ENCODE results near the gene KRT78. TPM values are rescaled to one million over a fixed set of nuclear protein-coding genes. Genes with fewer than 3 reads are reported as not detected.

Gene KRT78
- total and polyA plus RNA-seq, 2 donors (not counting 1 experiment from before 2014, with no cell fraction given): not detected

DNA sequence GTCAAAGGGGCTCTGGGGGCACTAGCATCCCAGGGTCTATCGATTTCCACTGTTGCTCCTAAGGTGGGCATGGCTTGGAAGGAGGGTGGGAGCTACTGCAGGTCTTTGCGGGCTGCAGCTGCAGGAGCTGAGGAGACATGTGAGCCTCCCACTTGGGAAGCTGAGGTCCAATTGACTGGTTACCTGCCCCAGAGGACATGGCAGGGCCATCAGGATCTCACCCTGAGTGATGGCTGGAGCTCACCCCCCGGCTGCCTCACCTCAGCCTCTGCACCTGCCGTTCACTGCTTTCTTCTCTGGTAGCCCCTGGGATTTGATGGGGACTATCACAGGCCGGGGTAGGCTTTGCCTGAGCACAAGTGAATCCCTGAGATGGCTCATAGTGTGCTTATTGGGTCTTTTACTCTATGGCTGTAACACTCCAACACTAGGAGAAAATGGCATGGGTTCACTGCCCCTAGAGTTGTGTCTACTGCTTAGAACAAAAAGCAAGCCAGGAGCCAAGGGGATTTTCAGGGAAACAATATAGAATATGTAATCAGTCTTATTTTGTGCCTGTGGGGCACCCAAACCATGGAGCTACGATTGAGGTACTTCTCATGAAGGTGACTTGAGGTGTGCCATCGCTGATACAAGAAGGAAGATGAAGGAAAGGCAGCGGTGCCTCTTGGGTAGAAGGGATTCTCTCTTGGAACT lies 31.6 kb downstream of the KRT78 start:
- no peak overlapping the region for H2AFZ ChIP-seq (ENCODE audit: insufficient read depth, low read depth, low read length, poor library complexity, severe bottlenecking)
- DNase-seq: no peak
- ATAC-seq (ENCODE audit: low read depth): no peak
- Mint-ChIP-seq H3K27ac (no peak overlapping the region), H3K4me1 (no peaks in the 10 kb centered on the region), H3K4me3 (no peak overlapping the region), H3K9me3 (ENCODE audit: insufficient read depth) (no peaks in the 10 kb centered on the region), H3K27me3 (peaks cover 26% of the 10 kb centered on the region)
- TF ChIP-seq, protein P1, sequence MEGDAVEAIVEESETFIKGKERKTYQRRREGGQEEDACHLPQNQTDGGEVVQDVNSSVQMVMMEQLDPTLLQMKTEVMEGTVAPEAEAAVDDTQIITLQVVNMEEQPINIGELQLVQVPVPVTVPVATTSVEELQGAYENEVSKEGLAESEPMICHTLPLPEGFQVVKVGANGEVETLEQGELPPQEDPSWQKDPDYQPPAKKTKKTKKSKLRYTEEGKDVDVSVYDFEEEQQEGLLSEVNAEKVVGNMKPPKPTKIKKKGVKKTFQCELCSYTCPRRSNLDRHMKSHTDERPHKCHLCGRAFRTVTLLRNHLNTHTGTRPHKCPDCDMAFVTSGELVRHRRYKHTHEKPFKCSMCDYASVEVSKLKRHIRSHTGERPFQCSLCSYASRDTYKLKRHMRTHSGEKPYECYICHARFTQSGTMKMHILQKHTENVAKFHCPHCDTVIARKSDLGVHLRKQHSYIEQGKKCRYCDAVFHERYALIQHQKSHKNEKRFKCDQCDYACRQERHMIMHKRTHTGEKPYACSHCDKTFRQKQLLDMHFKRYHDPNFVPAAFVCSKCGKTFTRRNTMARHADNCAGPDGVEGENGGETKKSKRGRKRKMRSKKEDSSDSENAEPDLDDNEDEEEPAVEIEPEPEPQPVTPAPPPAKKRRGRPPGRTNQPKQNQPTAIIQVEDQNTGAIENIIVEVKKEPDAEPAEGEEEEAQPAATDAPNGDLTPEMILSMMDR (IDR thresholded peaks at IDR 0.05): no peak
- TF ChIP-seq EZH2 (IDR thresholded peaks at IDR 0.05; ENCODE audit: borderline replicate concordance, insufficient read depth, low read depth, low read length, poor library complexity, severe bottlenecking): no peak
- ChIA-PET CTCF (no interaction called here), POLR2A (no interaction called here)
- H3K9ac ChIP-seq (ENCODE audit: low read length): no peak overlapping the region
- peaks cover 0 to 2% (median 0%) of the 10 kb centered on the region in 4 experiments for H3K27me3 ChIP-seq (replicated peaks in 1 of 4; ENCODE audit: control extremely low read depth in 1 of 4, control insufficient read depth in 3 of 4, insufficient read depth in 4 of 4, low read length in 3 of 4)
- H3K4me2 ChIP-seq (replicated peaks; ENCODE audit: low read depth, low read length, poor library complexity, severe bottlenecking): no peak overlapping the region
- no peaks in the 10 kb centered on the region for H4K20me1 ChIP-seq (ENCODE audit: control insufficient read depth, insufficient read depth, low read length, poor library complexity, severe bottlenecking)
- WGBS (ENCODE audit: insufficient coverage): 89% methylated on average over 7 of the region's 8 CpGs
- no peaks in the 10 kb centered on the region for H3K4me1 ChIP-seq (ENCODE audit: control insufficient read depth in 2 of 2, insufficient read depth in 2 of 2, low read length in 2 of 2)
- no peaks in the 10 kb centered on the region for H3K9me3 ChIP-seq (ENCODE audit: control extremely low read depth in 1 of 3, control insufficient read depth in 2 of 3, insufficient read depth in 1 of 3, low read length in 2 of 3)
- no peaks in the 10 kb centered on the region for H3K36me3 ChIP-seq (replicated peaks in 1 of 2; ENCODE audit: control extremely low read depth in 1 of 2, control insufficient read depth in 1 of 2, extremely low read depth in 1 of 2, insufficient read depth in 2 of 2, low read length in 1 of 2)
- no peaks in the 10 kb centered on the region for H3K79me2 ChIP-seq (ENCODE audit: control insufficient read depth, insufficient read depth, low read length)
- intact Hi-C loops (cut with micrococcal nuclease): no loop called here
- H3K4me3 ChIP-seq (ENCODE audit: control extremely low read depth in 1 of 5, extremely low read depth in 1 of 5, insufficient read depth in 1 of 5, low read depth in 2 of 5, low read length in 4 of 5): no peak overlapping the region
- H3K27ac ChIP-seq (ENCODE audit: low read length in 2 of 2): no peak overlapping the region

DNA sequence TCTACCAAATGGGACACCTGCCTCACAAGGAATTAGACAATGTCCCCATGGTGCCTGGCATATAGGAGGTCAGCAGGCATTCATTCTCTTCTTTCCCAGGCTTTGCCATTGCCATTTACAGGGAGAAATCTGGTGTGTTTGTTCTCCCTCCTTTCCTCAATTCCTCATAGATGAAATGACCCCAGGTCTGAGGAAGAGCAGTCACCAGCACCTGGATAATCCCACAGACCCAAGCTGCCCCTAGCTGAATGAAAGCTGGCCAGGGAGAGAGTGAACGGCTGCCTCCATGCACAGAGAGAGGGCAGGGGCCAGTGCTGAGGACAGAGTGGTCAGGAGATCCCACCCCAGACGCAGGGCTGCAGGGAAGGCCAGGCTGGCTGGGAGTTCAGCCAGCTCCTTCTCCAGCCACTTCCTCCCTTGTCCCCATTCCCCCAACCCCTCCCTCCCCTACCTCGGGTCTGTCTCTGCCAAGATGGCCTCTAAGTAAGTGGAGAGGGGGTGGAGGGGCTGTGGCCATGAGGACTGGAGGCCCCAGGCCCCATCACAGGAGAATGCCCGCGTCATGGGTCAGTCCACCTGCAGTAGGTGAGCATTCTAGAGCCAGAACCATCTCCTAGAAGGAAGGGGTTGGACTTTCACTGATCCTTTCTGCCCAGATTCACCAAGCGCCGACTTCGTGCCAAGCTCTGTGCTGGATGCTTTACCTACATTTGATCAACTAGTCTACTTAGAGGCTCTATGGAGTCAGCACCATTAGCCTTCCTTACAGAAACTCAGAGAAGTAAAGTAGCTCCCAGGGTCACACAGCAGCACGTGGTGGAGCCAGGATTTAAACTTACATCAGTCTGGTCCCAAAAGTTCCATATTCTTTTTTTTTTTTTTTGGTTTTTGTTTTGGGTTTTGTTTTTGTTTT lies 32.9 kb downstream of the KRT78 start:
- WGBS (ENCODE audit: insufficient coverage): 90% methylated on average over 6 of the region's 9 CpGs
- ChIA-PET CTCF (no interaction called here), POLR2A (no interaction called here)
- DNase-seq (no peak), ATAC-seq (ENCODE audit: low read depth) (no peak)
- H3K27me3 ChIP-seq (replicated peaks in 1 of 4; ENCODE audit: control extremely low read depth in 1 of 4, control insufficient read depth in 3 of 4, insufficient read depth in 4 of 4, low read length in 3 of 4): peaks cover 0 to 2% (median 0%) of the 10 kb centered on the region in 4 experiments
- no peak overlapping the region for H3K4me2 ChIP-seq (replicated peaks; ENCODE audit: low read depth, low read length, poor library complexity, severe bottlenecking)
- no peaks in the 10 kb centered on the region for H4K20me1 ChIP-seq (ENCODE audit: control insufficient read depth, insufficient read depth, low read length, poor library complexity, severe bottlenecking)
- no peaks in the 10 kb centered on the region for H3K9me3 ChIP-seq (ENCODE audit: control extremely low read depth in 1 of 3, control insufficient read depth in 2 of 3, insufficient read depth in 1 of 3, low read length in 2 of 3)
- H3K4me3 ChIP-seq (ENCODE audit: control extremely low read depth in 1 of 5, extremely low read depth in 1 of 5, insufficient read depth in 1 of 5, low read depth in 2 of 5, low read length in 4 of 5): no peak overlapping the region
- intact Hi-C loops (cut with micrococcal nuclease): no loop called here
- Mint-ChIP-seq H3K27ac (no peak overlapping the region), H3K27me3 (peaks cover 26% of the 10 kb centered on the region), H3K4me1 (no peaks in the 10 kb centered on the region), H3K4me3 (no peak overlapping the region), H3K9me3 (ENCODE audit: insufficient read depth) (no peaks in the 10 kb centered on the region)
- H3K4me1 ChIP-seq (ENCODE audit: control insufficient read depth in 2 of 2, insufficient read depth in 2 of 2, low read length in 2 of 2): no peaks in the 10 kb centered on the region
- no peaks in the 10 kb centered on the region for H3K79me2 ChIP-seq (ENCODE audit: control insufficient read depth, insufficient read depth, low read length)
- TF ChIP-seq EZH2 (IDR thresholded peaks at IDR 0.05; ENCODE audit: borderline replicate concordance, insufficient read depth, low read depth, low read length, poor library complexity, severe bottlenecking): no peak
- TF ChIP-seq, protein P1 (IDR thresholded peaks at IDR 0.05): no peak
- no peak overlapping the region for H2AFZ ChIP-seq (ENCODE audit: insufficient read depth, low read depth, low read length, poor library complexity, severe bottlenecking)
- no peak overlapping the region for H3K9ac ChIP-seq (ENCODE audit: low read length)
- H3K36me3 ChIP-seq (replicated peaks in 1 of 2; ENCODE audit: control extremely low read depth in 1 of 2, control insufficient read depth in 1 of 2, extremely low read depth in 1 of 2, insufficient read depth in 2 of 2, low read length in 1 of 2): no peaks in the 10 kb centered on the region
- H3K27ac ChIP-seq (ENCODE audit: low read length in 2 of 2): no peak overlapping the region
